ENCODE results near the gene IMPA2. TPM values are rescaled to one million over a fixed set of nuclear protein-coding genes. Genes with fewer than 3 reads are reported as not detected.

Gene IMPA2
- total and polyA plus RNA-seq, 8 donors = 61.0 to 263 (median 78.6) TPM

DNA sequence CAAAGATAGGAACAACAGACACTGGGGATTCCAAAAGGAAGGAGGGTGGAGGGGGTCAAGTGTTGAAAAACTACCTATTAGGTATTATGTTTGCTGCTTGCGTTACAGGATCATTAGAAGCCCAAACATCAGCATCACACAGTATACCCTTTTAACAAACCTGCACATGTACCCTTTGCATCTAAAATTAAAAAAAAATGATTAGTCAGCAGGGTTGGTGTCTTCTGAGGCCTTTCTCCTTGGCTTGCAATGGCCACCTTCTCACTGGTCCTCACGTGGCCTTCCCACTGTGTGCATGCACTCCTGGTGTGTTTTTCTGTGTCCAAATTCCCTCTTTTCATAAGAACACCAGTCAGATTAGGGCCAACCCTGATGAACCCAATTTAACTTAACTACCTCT lies 5.6 kb upstream of the IMPA2 start:
- DNase-seq = no peak

DNA sequence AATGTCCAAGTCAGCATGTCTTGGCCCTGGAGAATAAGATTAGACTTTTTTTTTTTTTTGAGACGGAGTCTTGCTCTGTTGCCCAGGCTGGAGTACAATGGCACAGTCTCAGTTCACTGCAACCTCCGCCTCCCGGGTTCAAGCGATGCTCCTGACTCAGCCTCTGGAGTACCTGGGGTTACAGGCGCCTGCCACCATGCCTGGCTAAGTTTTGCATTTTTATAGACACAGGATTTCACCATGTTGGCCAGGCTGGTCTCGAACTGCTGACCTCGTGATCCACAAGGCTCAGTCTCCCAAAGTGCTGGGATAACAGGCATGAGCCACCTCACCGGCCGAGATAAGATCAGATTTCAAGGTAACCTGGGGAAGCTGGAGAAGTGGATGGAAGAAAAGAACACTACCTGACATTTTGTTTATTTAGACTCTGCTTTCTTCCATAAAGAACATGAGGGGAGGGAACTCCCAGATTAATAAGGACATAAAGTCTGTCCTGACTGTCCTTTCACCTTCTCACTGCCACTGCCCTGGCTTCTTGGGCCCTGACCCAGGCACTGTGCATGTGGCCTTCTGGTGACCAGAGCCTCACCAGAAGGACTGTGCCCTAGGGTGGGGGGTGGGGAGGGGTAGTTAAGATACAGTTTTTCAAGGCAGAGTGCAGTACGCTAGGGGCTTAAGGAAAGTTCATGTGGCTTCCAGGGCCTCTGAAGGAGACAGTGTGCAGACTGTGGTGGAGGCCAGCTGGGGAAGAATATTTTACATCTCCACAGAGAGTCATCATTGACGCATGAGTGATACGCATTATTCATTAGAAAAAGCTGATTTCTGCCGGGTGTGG lies 4.8 kb upstream of the IMPA2 start:
- Histone ChIP-seq H3K27ac (peak overlapping the region in 1 of 5 donors; percentile 14), H3K36me3 (no peaks in the 10 kb centered on the region), H3K27me3 (no peaks in the 10 kb centered on the region), H3K4me1 (peaks cover 5 to 17% (median 13%) of the 10 kb centered on the region in 4 donors), H3K4me3 (no peak overlapping the region), H3K9me3 (no peaks in the 10 kb centered on the region)
- DNase-seq = peak in 1 of 2 donors; percentile 64
- TF ChIP-seq EP300 (IDR thresholded peaks at IDR 0.05) (no peak), POLR2AphosphoS5 (IDR thresholded peaks at IDR 0.05) (no peak), POLR2A (IDR thresholded peaks at IDR 0.05) (no peak)
- TF ChIP-seq, protein P1, sequence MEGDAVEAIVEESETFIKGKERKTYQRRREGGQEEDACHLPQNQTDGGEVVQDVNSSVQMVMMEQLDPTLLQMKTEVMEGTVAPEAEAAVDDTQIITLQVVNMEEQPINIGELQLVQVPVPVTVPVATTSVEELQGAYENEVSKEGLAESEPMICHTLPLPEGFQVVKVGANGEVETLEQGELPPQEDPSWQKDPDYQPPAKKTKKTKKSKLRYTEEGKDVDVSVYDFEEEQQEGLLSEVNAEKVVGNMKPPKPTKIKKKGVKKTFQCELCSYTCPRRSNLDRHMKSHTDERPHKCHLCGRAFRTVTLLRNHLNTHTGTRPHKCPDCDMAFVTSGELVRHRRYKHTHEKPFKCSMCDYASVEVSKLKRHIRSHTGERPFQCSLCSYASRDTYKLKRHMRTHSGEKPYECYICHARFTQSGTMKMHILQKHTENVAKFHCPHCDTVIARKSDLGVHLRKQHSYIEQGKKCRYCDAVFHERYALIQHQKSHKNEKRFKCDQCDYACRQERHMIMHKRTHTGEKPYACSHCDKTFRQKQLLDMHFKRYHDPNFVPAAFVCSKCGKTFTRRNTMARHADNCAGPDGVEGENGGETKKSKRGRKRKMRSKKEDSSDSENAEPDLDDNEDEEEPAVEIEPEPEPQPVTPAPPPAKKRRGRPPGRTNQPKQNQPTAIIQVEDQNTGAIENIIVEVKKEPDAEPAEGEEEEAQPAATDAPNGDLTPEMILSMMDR (IDR thresholded peaks at IDR 0.05) = no peak
- intact Hi-C loops (cut with DNase I; ENCODE audit: low total_unique reads) = loop anchor here (5.0 kb wide), 1 partner anchor 34 kb away; no protein-coding TSS in a partner anchor
- 83 to 89% (median 83%) methylated on average over 13 of the region's 13 CpGs for WGBS, 5 donors

More for the DNA sequence above, 5.6 kb upstream of the IMPA2 start:
- Histone ChIP-seq H3K4me1 (peaks cover 5 to 17% (median 13%) of the 10 kb centered on the region in 4 donors), H3K27ac (no peak overlapping the region), H3K36me3 (no peaks in the 10 kb centered on the region), H3K27me3 (no peaks in the 10 kb centered on the region), H3K4me3 (no peak overlapping the region), H3K9me3 (no peaks in the 10 kb centered on the region)
- TF ChIP-seq, protein P1 (IDR thresholded peaks at IDR 0.05) = no peak
- TF ChIP-seq POLR2AphosphoS5 (IDR thresholded peaks at IDR 0.05) = no peak
- WGBS, 5 donors = 80 to 92% (median 90%) methylated on average over 2 of the region's 2 CpGs
- intact Hi-C loops (cut with DNase I; ENCODE audit: low total_unique reads) = loop anchor here (5.0 kb wide), 1 partner anchor 33 kb away; no protein-coding TSS in a partner anchor

DNA sequence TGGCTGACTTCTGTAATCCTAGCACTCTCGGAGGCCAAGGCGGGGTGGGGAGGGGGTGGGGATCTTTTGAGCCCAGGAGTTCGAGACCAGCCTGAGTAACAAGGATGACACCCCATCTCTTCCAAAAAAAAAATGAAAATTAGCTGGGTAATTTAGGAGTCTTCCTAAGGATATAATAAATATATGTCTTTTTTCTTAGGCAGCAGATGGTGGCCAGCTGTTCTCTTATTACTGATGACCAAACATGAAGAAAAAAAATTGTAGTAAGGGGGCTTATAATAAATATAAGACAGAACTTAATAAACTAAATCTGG lies 4.2 kb upstream of the IMPA2 start:
- Histone ChIP-seq H3K27ac (no peak overlapping the region), H3K36me3 (no peaks in the 10 kb centered on the region), H3K4me1 (peaks cover 5 to 20% (median 14%) of the 10 kb centered on the region in 4 donors), H3K4me3 (no peak overlapping the region), H3K9me3 (no peaks in the 10 kb centered on the region), H3K27me3 (no peaks in the 10 kb centered on the region)
- no peak for DNase-seq
- TF ChIP-seq EP300 (IDR thresholded peaks at IDR 0.05) = no peak
- TF ChIP-seq, protein P1 (IDR thresholded peaks at IDR 0.05) = no peak
- TF ChIP-seq POLR2A (IDR thresholded peaks at IDR 0.05) = no peak
- no peak for TF ChIP-seq POLR2AphosphoS5 (IDR thresholded peaks at IDR 0.05)
- intact Hi-C loops (cut with DNase I; ENCODE audit: low total_unique reads) = loop anchor here (5.0 kb wide), 1 partner anchor 35 kb away; no protein-coding TSS in a partner anchor
- WGBS, 5 donors = 55 to 88% (median 78%) methylated on average over 3 of the region's 3 CpGs

DNA sequence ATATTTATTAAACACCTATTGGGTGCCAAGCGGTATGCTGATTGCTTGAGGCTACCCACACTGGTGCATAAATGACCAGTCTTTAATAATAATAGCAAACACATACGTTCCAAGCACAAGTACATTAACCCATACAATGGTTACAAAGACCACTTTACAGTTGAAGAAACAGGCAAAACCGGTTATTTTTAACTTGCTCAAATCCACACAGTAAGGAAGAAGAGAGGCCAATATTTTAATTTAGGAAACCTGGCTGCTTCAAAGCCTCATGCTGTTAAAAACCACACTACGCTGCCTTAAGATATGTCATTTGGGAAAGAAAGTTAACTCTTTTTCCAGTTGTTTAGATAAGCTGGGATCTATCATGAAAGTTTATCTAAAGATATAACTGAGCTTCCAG lies 2.4 kb upstream of the IMPA2 start:
- H3K4me1 ChIP-seq = peaks cover 12 to 38% (median 32%) of the 10 kb centered on the region in 4 donors
- TF ChIP-seq, protein P1 (IDR thresholded peaks at IDR 0.05) = no peak
- no peak for TF ChIP-seq EP300 (IDR thresholded peaks at IDR 0.05)
- no peak for TF ChIP-seq POLR2AphosphoS5 (IDR thresholded peaks at IDR 0.05)
- TF ChIP-seq POLR2A (IDR thresholded peaks at IDR 0.05) = no peak
- WGBS, 5 donors = 62 to 82% (median 66%) methylated on average over 4 of the region's 4 CpGs
- intact Hi-C loops (cut with DNase I; ENCODE audit: low total_unique reads) = loop anchor here (5.0 kb wide), 1 partner anchor 37 kb away; no protein-coding TSS in a partner anchor
- peak overlapping the region in 3 of 5 donors; percentile 95 to 97 (median 96) for H3K27ac ChIP-seq
- H3K27me3 ChIP-seq = no peaks in the 10 kb centered on the region
- H3K9me3 ChIP-seq = no peaks in the 10 kb centered on the region
- H3K36me3 ChIP-seq = no peaks in the 10 kb centered on the region
- H3K4me3 ChIP-seq = no peak overlapping the region
- no peak for DNase-seq
